Measurements from ENCODE around the gene IFI27. TPM values are rescaled to one million over a fixed set of nuclear protein-coding genes. Genes with fewer than 3 reads are reported as not detected.

IFI27 gene
- polyA plus RNA-seq, 1 experiment: 4.1 TPM

- DNase-seq (ENCODE audit: low read depth): no peak
- Histone ChIP-seq H3K36me3 (ENCODE audit: control insufficient read depth, insufficient read depth, low read length) (no peaks in the 10 kb centered on the region), H3K4me3 (ENCODE audit: low read depth, low read length) (no peak overlapping the region), H3K27me3 (ENCODE audit: control insufficient read depth, insufficient read depth, low read length) (peaks cover 7% of the 10 kb centered on the region)
- TF ChIP-seq CTCF (IDR thresholded peaks at IDR 0.05; ENCODE audit: insufficient read depth, low read depth, low read length): no peak
- CTCF ChIA-PET: interaction anchor here (1.2 kb wide), 1 partner anchor 226 kb away, joined by 3 read pairs; no protein-coding TSS in a partner anchor
- POLR2A ChIA-PET: no interaction called here
Observed at GRCh38 chr14:94164685-94165431, 54.3 kb downstream of the IFI27 start.

- no peak for DNase-seq (ENCODE audit: low read depth)
- Histone ChIP-seq H3K4me3 (ENCODE audit: low read depth, low read length) (no peak overlapping the region), H3K27me3 (ENCODE audit: control insufficient read depth, insufficient read depth, low read length) (peaks cover 7% of the 10 kb centered on the region), H3K36me3 (ENCODE audit: control insufficient read depth, insufficient read depth, low read length) (no peaks in the 10 kb centered on the region)
- ChIA-PET POLR2A (no interaction called here), CTCF (interaction anchor here (1.2 kb wide), 1 partner anchor 227 kb away, joined by 3 read pairs; no protein-coding TSS in a partner anchor)
- no peak for TF ChIP-seq CTCF (IDR thresholded peaks at IDR 0.05; ENCODE audit: insufficient read depth, low read depth, low read length)
Observed at GRCh38 chr14:94165744-94166143, 55.2 kb downstream of the IFI27 start.

Other genes starting within 250 kb of the IFI27 start
- not detected in 2 replicates for gene FAM181A, start 183.4 kb upstream of the IFI27 start, polyA plus RNA-seq (2011; rRNA removed)
- 0.06 TPM in 2 replicates for gene ASB2, start 134.2 kb upstream of the IFI27 start, polyA plus RNA-seq (2011; rRNA removed)
- gene CCDC197, start 113.4 kb upstream of the IFI27 start, polyA plus RNA-seq (2011; rRNA removed): not detected in 2 replicates
- 1.1 and 1.2 TPM in 2 replicates for gene OTUB2, start 84.4 kb upstream of the IFI27 start, polyA plus RNA-seq (2011; rRNA removed)
- 147 and 167 TPM in 2 replicates for gene DDX24, start 29.5 kb upstream of the IFI27 start, polyA plus RNA-seq (2011; rRNA removed)
- 16.6 and 18.6 TPM in 2 replicates for gene IFI27L1, start 29.4 kb upstream of the IFI27 start, polyA plus RNA-seq (2011; rRNA removed)
- gene IFI27L2, start 18.9 kb downstream of the IFI27 start, polyA plus RNA-seq (2011; rRNA removed): 122 and 201 TPM in 2 replicates
- 0.37 and 0.39 TPM in 2 replicates for gene PPP4R4, start 63.6 kb downstream of the IFI27 start, polyA plus RNA-seq (2011; rRNA removed)
- gene SERPINA10, start 182.5 kb downstream of the IFI27 start, polyA plus RNA-seq (2011; rRNA removed): not detected in 2 replicates
- not detected in 2 replicates for gene SERPINA6, start 212.6 kb downstream of the IFI27 start, polyA plus RNA-seq (2011; rRNA removed)